Cerebellar cortex (tissue), 1 donor: Measurements from ENCODE around the gene PARP12.

Experiments used
- DNase-seq: peaks from one replicate; pipeline ENCODE4 v3.0.0-alpha.2; 2015; ENCODE audit warnings: low spot score

PARP12 gene

DNA sequence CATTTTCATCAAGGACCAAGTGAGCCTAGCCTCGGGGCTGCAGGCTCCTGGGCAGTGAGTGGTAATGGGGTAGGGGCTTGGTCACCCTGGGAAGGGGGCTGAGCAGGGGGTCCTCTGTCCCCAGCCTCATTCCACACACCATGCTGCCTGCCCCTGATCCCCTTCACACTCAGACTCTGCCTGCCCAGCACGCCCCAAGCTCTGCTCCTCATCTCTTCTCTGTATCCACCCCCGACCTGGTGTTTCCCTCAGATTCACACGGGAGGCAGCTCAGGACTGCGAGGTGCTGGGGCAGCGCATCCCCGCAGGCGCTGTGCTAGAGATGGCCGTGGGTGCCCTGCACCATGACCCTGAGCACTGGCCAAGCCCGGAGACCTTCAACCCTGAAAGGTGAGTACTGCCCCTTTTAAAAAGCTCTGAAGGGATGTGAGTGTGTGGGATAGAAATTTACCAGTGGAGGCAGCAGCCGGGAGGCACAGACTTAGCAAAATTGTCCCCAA, 47.2 kb downstream of the PARP12 start:
- no peak for DNase-seq

DNA sequence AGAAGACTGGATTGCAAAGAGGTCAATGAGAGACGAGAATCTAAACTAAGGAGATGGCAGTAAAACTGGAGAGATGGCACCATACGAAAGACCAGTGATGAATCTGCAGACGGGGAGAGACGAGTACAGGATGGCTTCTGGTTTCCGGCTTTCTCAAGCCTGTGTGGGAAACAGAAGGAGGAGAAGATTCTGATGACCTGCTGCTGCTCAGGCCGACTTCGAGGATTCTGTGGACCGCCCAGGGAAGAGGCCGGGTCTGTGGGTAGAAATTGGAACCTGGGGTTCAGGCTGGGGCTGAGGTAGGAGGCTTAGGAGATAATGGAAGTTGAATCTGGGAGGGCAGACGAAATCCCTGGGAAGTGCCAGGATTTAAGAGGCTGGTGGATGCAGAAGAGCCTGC, 48.6 kb downstream of the PARP12 start:
- DNase-seq: no peak

DNA sequence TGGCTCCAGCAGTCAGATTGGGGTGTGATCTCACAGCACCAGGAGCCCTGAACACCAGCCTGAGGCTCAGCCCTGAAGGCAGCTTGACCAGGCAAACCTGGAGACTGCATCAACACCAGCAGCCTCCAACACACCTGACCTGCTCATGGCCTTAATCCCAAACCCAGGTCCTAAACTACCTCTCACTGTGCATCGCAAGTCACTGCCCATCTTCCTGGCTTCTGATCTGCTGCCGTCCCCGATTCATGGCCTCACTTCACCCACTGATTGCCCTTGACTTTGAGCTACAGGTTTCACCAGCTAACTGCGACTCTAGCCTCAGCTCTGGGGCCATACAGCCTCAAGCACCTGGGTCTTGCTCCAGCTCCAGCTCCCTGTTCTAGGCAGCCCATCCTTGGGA, 49.1 kb downstream of the PARP12 start:
- no peak for DNase-seq

DNA sequence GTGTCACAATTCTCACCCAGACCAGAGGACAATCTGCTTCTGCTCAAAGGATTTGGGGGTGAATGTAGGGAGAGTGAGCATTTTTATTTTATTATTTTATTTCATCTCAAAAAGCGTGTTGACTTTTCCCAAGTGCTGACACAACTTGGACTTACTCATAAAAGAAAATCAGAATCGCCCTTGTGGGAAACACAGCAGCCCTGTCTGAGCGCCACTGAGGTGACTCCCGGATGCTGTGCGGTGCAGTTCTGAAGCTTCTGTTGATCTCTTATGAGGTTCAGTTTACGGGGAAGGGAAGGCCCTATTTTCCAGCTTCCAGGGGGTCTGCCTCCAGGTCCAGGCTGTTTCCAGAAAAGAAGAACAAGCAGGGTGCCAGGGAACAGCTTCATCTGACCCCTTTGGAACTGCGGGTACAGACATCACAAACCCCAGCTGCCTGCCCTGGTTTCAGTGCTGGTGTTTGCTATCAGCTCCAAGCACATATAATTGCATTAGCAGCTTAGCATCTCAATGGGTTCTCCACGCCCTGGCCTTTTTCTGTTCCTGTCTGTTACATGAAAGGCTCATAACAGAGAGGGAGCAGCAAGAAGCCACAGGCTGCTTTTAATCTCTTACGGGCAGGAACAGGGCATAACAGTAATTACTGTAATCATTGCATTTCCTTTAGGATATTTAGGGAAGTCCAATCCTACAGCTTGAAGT, 52.4 kb downstream of the PARP12 start:
- DNase-seq: no peak

DNA sequence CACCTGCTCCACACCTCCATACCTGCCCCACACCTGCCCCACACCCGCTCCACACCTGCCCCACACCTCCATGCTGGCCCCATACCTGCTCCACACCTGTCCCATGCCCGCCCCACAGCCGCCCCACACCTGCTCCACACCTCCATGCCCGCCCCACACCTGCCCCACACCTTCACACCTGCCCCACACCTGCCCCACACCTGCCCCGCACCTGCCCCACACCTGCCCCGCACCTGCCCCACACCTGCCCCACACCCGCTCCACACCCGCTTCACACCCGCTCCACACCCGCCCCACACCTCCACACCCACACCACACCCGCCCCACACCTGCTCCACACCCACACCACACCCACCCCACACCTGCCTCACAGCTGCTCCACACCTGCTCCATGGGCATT, 53.0 kb downstream of the PARP12 start:
- DNase-seq: no peak

DNA sequence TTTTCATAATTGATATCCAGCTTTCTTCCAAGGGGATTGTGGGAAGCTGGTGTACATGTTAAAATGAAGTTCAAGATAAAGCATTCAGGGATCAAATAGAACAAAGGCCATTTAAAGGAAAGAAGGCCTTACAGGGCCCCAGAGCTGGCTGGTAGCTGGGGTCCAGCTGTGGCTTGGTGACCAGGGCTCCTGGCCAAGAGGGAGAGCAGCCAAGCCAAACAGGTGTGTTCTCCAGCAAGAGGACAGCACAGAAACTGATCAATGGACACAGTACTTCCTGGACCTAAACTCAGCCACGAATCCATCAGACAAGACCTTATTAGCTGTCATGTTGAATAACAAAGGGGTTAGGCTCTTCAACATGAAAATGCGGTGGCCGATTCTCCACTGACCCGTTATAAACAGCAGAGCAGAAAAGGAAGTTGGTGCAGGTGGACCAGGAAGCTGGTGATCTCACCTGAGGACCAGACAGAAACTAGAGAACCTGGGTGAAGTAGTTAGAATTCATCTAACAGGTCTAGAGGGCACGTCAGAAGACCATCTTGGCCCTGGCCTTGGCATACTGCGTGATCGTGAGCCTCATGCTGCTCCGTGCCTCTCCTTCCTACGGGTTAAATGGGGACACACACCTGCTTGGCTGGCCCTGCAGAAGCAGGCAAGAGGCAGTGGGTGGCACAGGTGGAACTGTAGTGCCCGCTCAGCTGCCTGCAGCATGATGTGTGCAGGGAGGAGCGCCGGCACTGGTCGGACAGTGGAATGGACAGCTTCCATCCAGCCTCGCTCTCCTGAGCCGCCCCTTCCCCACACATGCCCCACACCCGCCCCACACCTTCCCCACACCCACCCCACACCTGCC, 53.8 kb downstream of the PARP12 start:
- no peak for DNase-seq

DNA sequence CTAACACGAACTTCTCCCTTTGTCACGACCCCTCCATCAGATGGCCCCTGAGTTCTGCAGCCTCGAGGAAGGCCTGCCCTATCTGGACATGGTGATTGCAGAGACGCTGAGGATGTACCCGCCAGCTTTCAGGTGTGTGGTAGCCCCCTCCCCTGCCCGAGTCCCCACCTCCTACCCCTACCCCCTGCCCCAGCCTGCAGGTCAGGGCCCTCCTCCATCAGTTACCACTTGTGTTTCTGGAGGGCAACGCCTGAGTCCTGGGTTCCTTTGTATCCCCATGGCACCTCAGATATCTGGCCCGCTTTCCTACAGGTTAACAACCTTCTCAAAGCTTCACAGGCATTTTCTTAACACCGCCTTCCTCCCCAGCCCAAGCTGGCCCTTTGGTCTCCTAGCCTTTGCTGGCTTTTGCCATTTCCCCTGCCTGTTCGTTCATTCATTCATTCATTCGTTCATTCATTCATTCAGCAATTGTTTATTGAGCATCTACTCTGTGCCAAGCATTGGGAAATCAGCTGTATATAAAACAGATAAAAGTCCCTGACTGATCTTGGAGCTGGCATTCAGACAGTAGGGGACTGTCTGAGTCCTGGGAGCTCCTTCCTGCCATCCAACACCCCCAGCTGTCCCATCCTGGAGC, 55.6 kb downstream of the PARP12 start:
- DNase-seq: no peak

DNA sequence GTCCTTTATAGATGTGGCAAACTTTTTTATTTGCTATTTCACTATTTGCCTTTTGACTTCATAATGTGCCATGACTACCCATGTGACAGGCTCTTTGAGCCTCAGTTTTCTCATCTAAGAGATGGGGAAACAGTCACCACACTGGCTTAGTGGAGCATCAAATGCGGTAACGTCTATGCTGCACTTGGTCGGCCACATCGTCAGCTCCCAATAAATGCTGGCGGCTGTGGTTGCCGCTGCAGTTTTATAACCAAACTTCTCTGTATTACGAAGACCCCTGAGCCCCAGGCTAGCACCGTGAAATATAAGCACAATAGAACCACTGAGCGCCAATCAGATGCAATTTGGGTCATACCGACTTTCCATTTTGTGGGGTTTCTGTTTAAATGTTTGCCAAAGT, 56.2 kb downstream of the PARP12 start:
- DNase-seq: no peak

DNA sequence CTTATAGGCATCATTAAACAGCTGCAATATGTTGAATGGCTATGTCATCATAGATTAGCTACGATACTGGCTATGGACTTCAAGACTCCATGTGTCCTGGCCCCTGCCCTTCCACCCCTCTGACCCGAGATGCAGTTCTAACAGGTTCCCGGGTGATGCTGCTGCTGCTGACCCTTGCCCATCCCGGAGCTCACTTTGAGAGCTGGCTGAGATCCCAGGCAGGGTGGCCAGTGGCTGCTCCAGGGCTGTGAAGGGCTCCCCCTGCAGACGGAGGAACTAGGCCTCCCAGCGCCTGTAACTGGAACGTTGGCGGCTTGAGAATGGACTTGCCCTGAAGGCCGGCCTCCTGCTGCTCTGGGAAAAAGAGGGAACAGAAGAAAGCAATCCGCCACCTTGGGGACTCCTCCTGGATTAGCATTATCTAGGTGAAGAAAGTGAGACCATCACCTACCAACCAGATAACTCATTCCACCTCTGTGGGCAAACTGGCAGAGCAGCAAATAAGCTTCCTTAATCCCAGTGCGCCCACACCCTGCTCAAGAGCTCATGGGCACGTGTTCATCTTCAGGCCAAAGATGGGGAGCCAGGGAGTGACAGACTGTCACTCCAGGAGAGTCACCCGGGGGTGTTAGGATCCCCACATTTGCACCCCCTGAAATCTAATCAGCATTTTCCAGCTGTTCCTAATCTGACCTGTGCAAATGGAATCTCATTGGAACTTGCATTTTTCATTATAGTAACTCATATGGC, 56.8 kb downstream of the PARP12 start:
- DNase-seq: peak; percentile 10

DNA sequence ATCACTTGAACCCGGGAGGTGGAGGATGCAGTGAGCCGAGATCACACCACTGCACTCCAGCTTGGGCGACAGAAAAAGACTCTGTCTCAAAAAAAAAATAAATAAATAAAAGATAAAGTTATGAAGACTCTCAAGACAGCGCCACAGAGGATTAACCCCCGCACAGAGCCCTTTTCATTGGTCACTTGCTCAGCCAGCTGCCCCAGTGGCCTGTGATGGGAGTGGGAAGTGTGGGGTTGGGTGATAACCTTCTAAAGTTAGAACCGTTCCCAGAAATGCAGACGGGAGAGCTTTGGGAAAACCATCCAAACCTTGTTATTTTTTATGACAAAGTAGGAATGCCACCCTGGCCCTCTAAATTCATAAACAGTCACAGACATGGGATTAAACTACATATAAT, 57.4 kb downstream of the PARP12 start:
- no peak for DNase-seq

DNA sequence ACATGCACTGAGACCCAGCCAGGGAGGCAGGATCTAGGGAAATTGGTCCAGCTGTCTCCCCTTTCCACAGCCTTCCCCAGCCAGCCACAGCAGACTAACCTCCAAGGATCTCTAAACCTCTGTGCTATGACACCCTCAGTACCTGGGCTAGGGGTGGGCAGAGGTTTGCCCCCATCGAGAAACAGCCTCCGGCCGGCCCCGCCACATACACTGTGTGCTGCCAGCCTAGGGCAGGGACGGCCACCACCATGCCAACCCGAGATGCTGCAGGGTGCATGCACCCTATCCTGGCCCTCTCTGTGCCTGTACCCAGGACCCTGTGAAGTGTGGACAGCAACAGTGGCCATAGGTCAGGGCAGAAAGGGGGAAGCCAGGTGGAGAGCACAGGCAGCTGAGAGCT, 58.1 kb downstream of the PARP12 start:
- DNase-seq: no peak

DNA sequence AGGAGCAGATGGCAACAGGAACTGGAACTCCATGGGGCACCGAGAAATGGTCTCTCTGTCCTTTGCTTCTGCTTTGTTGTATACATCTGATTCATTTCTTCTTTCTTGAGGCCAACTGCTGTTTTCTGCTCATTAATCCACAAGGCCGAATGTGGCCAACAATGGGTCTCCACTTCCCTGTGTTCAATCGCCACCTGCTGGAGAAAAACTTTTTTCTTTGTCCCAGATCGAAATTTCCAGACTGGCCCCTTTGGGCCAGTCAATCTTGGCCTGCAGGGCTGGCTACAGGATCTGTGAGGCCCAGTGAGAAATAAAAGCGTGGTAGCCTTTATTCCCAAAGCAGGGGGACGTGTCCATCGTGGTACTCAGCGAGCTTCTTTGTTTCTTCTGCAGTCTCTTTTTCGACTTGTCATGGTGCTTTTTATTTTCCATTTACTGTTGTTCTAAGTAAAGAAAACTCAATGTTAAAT, 58.8 kb downstream of the PARP12 start:
- DNase-seq: peak; percentile 31

DNA sequence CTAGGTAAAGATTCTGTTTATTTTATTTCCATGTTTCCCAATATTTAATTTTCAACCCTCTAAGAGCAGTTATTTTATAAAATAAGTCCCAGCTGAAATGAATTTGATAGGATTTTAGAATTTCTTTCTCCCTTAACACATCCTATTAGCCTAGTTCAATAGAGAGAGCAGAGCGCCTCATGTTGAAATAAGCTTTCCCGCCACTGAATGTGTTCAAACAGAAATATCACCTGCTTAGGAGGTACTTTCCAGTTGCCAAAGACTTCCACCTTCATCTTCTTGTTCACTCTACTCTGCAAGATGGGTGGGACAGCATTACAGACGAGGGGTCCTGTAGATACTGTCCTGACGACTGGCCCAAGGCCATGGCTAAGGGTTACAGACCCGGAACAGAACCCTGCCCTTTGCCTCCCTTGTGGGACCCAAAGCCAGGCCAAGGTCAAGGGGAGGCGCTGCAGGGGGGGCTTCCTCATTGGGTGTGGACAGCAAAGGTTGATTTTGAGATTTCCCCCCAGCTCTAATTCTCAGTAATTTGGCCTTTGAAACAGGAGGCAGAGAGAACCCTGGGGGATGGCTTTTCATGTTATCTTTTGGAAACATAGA, 62.0 kb downstream of the PARP12 start:
- no peak for DNase-seq

DNA sequence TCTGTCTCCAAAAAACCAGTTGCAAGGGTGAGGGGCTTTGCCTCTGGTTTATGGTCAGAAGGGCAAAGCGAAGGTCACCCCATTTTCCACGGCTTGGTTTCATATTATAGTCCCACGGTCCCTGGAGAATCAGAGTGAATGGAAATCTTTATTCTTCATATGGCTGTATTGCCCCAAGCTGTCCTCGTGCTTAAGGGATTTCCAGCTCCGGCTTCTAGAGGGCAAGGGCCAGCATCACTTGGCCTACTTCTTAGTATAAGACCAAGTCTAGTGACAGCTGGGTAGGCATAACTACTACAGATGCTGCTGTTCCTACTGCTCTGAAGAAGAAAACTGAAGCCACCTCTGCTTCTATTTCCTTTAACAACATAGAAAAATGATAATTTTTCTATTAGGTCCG, 63.2 kb downstream of the PARP12 start:
- no peak for DNase-seq

DNA sequence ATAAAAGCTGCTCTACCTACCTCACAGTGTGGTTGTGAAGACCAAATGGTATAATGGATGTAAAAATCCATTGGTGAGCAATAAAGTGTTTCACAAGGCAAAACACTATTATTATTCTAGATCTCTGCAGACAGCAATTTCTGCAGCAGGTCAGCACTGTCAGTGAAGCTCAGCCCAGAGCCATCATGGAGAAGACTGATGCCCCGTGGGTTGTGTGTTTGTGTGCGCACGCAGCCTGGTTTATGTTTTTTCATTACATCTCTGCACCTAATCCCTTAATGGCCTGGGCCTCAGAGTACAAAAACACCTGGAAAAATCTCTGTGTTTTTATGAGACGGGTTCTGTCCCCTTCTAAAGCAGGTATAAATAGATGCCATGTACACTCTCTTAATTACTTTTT, 64.2 kb downstream of the PARP12 start:
- no peak for DNase-seq

DNA sequence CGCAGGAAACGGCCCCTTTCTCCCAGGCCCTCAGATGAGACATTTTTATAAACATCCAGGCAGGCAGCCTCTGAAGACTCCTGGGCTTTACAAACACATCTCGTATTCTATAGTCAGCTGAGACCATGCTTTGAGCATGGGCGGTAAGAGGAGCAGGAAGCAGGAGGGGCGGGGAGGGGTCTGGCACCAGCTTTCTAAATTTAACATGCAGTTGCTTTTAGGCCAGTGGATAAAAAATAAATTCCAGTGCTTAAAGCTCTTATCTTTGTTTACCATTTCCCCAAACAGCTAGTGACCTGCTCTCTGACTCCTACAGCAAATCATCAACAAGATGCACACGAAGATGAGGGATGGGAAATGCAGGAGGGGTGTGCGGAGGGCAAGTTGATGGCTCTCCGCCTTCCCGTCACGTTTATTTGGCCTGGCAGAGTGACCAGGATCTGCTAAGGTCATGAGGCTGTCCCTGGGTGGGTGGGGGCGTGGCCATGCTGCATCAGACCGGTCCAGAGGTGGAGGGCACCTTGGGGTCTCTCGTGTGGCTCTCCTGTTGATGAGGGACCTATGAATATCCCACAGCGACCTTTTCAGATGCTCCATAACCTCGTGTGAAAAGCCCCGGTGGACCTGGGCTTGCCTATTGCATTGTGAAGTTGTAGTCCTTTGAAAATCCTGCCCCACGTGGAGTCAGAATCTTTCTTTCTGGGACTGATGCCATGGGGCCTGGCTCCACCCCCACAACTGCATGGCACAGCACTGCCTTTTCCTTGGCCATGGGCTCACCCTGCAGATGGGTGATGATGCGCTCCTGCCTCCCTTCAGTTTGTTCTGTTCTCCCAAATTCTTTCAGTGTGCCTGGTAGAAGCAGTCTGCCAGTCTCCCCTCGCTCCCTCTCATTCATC, 67.5 kb downstream of the PARP12 start:
- DNase-seq: no peak

DNA sequence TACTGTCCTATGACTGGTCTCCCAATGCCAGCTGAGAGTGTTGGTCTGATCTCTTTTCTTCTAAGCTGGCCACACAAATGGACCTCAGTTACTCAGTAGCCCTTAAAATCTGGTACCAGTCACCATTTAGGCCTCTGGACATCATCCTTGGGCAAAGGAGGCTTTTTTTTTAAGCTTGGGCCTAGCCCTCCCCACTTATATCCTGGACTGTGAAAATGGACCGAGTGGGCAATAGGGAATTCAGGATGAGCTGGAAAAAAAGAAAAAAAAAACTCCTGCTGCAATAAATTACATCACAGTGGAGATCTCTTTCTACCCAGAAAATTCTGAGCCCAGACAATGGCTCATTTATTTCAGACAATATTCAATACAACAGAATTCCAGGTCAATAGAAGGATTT, 68.4 kb downstream of the PARP12 start:
- no peak for DNase-seq

DNA sequence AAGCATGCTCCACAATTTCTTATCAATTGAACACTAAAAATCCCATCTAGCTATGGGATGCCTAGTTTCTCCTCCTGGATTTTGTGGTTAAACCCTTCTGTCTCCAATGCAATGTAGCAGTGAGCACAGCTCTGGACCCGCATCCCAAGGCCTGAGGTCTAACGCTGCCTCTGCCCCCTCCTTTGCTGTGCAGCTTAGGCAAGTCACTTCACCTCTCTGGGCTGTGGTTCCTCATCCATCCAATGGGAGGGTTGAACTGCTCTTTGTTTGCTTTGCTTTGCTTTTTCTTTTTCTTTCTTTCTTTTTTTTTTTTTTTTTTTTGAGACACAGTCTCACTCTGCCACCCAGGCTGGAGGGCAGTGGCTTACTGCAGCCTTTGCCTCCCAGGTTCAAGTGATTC, 69.2 kb downstream of the PARP12 start:
- DNase-seq: no peak

DNA sequence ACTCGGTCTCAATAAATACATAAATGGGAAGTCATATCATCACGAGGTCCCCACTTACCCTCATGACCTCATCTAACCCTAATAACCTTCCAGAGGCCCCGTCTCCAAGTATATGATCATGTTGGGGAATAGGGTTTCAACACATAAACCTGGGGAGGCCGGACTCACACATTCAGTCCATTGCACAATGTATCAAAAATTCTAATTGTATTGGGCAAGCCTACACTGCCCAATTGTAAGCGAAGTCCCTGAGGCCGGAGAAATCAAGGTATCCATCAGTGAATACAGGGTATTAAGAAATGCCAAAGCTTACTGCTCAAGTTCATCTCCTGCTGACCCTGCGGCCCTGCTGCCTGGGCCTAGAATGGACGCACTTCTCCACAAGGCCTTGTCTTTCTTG, 69.6 kb downstream of the PARP12 start:
- no peak for DNase-seq

DNA sequence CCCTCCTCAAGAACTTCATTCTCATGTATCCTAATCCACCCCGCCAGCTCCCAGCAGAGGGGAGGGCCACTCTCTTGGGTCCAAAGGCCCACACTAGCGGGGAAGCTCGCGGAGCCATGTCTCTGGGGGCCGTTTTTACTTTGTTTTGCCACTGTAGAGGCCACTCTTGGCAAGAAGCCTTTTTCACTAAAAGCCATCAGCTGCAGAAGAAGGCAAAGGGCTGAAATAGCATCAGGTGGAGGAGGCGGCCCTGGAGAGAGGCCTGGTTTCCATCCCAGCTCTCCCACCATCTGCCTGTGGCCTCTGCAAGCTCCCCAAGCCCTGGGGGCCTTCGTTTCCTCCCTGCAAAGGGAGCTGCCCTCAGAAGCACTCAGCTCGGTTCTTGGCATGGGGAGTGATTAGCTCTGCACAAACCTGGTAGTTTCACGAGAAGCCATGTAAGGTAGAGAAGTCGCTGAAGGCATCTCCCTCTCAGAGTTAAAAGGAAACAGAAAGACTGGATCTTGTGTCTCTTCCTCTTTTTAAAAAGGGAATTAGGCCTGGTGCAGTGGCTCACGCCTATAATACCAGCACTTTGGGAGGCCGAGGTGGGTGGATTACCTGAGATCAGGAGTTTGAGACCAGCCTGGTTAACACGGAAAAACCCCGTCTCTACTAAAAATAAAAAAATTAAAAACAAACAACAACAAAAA, 70.3 kb downstream of the PARP12 start:
- no peak for DNase-seq
